Measurements from ENCODE around the gene FGF4.

Gene FGF4

GRCh38 chr11:69804769-69805508 lies 29.8 kb upstream of the FGF4 start:
- no peak overlapping the region for H3K4me3 ChIP-seq (IDR thresholded peaks at IDR 0.05; ENCODE audit: insufficient read depth, low read depth, low read length)
- H2AFZ ChIP-seq (ENCODE audit: low read depth): no peak overlapping the region
- TF ChIP-seq CTCF (conservative IDR thresholded peaks at IDR 0.05; ENCODE audit: low read depth, low read length): no peak
- H3K4me2 ChIP-seq: no peak overlapping the region
- H3K27ac ChIP-seq: no peak overlapping the region
- no peaks in the 10 kb centered on the region for H4K20me1 ChIP-seq (ENCODE audit: insufficient read depth)
- H3K9ac ChIP-seq: no peak overlapping the region
- H3K27me3 ChIP-seq (ENCODE audit: insufficient read depth, low read depth): peaks cover 9% of the 10 kb centered on the region; the same call in 1 of the 2 replicates
- no peaks in the 10 kb centered on the region for H3K4me1 ChIP-seq (ENCODE audit: low read depth, poor library complexity, severe bottlenecking)
- no peaks in the 10 kb centered on the region for H3K36me3 ChIP-seq (ENCODE audit: insufficient read depth)
- H3K79me2 ChIP-seq (ENCODE audit: insufficient read depth, low read depth): no peaks in the 10 kb centered on the region

DNA sequence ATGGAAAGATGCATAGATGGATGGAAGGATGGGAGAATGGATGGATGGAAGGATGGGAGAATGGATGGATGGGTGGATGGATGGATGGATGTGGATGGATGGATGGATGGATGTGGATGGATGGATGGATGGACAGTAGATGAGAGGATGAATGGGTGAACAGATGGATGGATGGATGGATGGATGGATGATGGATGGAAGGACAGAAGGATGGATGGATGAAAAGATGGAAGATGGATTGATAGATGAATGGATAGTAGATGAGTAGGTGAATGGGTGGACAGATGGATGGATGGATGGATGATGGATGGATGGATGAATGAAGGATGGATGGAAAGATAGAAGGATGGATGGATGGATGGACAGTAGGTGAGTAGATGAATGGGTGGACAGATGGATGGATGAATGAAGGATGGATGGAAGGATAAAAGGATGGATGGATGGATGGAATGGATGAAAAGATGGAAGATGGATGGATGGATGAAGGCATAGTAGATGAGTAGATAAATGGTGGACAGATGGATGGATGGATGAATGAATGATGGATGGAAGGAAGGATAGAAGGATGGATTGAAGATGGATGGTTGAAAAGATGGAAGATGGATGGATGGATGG lies 28.6 kb upstream of the FGF4 start:
- no peaks in the 10 kb centered on the region for H3K4me1 ChIP-seq (ENCODE audit: low read depth, poor library complexity, severe bottlenecking)
- H2AFZ ChIP-seq (ENCODE audit: low read depth): no peak overlapping the region
- no peak overlapping the region for H3K9ac ChIP-seq
- no peaks in the 10 kb centered on the region for H3K36me3 ChIP-seq (ENCODE audit: insufficient read depth)
- peaks cover 9% of the 10 kb centered on the region; the same call in 1 of the 2 replicates for H3K27me3 ChIP-seq (ENCODE audit: insufficient read depth, low read depth)
- no peak overlapping the region for H3K4me2 ChIP-seq
- no peak overlapping the region for H3K4me3 ChIP-seq (IDR thresholded peaks at IDR 0.05; ENCODE audit: insufficient read depth, low read depth, low read length)
- H4K20me1 ChIP-seq (ENCODE audit: insufficient read depth): no peaks in the 10 kb centered on the region
- no peak for TF ChIP-seq CTCF (conservative IDR thresholded peaks at IDR 0.05; ENCODE audit: low read depth, low read length)
- H3K79me2 ChIP-seq (ENCODE audit: insufficient read depth, low read depth): no peaks in the 10 kb centered on the region
- no peak overlapping the region for H3K27ac ChIP-seq

DNA sequence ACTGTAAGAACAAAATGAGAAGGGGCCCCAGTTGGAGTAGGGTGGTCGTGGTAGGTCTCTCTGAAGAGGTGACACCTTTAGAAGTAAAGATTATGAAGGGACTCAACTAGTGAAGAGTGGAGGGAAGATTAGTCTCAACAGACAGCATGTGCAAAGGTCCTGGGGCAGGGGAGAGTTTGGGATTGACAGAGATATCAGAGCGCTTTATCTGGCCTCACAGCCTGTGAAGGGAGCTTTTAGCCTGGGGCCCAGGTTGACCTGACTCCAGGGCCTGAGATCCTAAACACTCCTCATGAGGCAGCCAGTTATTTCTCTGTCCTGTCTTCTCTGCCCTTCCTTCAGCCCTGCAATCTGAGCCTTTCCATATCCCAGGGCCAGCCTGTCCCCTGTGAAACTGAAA lies 27.9 kb upstream of the FGF4 start:
- Histone ChIP-seq H3K4me1 (ENCODE audit: low read depth, poor library complexity, severe bottlenecking) (no peaks in the 10 kb centered on the region), H3K27ac (no peak overlapping the region), H3K4me2 (no peak overlapping the region), H3K36me3 (ENCODE audit: insufficient read depth) (no peaks in the 10 kb centered on the region), H3K9ac (no peak overlapping the region), H3K27me3 (ENCODE audit: insufficient read depth, low read depth) (peaks cover 9% of the 10 kb centered on the region; the same call in 1 of the 2 replicates), H3K4me3 (IDR thresholded peaks at IDR 0.05; ENCODE audit: insufficient read depth, low read depth, low read length) (no peak overlapping the region), H4K20me1 (ENCODE audit: insufficient read depth) (no peaks in the 10 kb centered on the region), H3K79me2 (ENCODE audit: insufficient read depth, low read depth) (no peaks in the 10 kb centered on the region), H2AFZ (ENCODE audit: low read depth) (no peak overlapping the region)
- no peak for TF ChIP-seq CTCF (conservative IDR thresholded peaks at IDR 0.05; ENCODE audit: low read depth, low read length)

DNA sequence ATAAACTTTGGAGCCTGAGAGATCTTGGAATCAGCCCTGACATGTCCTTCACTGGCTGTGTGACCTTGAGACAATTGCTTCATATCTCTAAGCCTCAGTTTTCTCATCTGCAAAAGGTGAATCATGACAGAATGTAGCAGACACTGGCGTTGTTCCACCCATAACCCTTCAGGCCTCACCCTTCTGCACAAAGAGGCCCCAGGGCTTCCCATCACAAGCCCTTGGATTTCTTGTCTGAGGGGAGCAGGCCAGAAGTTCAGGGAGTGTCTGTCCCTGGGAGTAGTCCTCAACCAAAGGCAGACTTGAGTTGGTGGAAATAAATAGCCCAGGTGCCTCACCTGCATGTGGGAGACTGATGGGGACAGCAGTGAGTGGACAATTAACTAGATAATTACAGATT lies 27.4 kb upstream of the FGF4 start:
- Histone ChIP-seq H3K4me1 (ENCODE audit: low read depth, poor library complexity, severe bottlenecking) (no peaks in the 10 kb centered on the region), H3K4me2 (no peak overlapping the region), H3K4me3 (IDR thresholded peaks at IDR 0.05; ENCODE audit: insufficient read depth, low read depth, low read length) (no peak overlapping the region), H3K27me3 (ENCODE audit: insufficient read depth, low read depth) (peaks cover 9% of the 10 kb centered on the region; the same call in 1 of the 2 replicates), H3K9ac (no peak overlapping the region), H2AFZ (ENCODE audit: low read depth) (no peak overlapping the region), H3K79me2 (ENCODE audit: insufficient read depth, low read depth) (no peaks in the 10 kb centered on the region), H4K20me1 (ENCODE audit: insufficient read depth) (no peaks in the 10 kb centered on the region), H3K27ac (no peak overlapping the region), H3K36me3 (ENCODE audit: insufficient read depth) (no peaks in the 10 kb centered on the region)
- no peak for TF ChIP-seq CTCF (conservative IDR thresholded peaks at IDR 0.05; ENCODE audit: low read depth, low read length)

All from KMS-11 (cell line).